ENCODE measurements around the gene RHOV. TPM values are rescaled to one million over a fixed set of nuclear protein-coding genes. Genes with fewer than 3 reads are reported as not detected.

Gene RHOV
- total RNA-seq, 1 donor: not detected

DNA sequence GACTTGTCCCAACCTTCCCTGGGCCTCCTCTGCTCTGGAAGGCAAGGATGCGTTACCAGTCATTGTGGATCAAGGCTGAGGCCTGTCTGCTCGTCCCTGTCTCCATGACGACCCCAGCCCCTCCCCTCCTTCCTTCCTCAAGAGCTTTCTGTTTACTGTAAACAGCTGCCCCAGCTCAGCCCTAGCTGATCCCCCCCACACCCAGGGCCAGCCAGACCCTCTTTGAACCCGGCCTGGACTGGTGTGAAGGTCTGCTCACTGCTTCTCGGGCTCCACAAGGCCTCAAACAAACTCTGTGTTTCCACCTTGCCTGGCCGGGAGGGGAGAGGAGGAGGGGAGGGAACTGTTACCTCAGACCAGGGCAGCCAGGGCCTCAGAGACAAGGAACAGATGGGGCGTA lies 37.1 kb upstream of the RHOV start:
- TF ChIP-seq, protein P1, sequence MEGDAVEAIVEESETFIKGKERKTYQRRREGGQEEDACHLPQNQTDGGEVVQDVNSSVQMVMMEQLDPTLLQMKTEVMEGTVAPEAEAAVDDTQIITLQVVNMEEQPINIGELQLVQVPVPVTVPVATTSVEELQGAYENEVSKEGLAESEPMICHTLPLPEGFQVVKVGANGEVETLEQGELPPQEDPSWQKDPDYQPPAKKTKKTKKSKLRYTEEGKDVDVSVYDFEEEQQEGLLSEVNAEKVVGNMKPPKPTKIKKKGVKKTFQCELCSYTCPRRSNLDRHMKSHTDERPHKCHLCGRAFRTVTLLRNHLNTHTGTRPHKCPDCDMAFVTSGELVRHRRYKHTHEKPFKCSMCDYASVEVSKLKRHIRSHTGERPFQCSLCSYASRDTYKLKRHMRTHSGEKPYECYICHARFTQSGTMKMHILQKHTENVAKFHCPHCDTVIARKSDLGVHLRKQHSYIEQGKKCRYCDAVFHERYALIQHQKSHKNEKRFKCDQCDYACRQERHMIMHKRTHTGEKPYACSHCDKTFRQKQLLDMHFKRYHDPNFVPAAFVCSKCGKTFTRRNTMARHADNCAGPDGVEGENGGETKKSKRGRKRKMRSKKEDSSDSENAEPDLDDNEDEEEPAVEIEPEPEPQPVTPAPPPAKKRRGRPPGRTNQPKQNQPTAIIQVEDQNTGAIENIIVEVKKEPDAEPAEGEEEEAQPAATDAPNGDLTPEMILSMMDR (IDR thresholded peaks at IDR 0.05; ENCODE audit: insufficient read depth, low read length): no peak
- DNase-seq (ENCODE audit: low read depth): no peak
- no peak overlapping the region for H3K4me3 ChIP-seq (ENCODE audit: low read depth, low read length)

DNA sequence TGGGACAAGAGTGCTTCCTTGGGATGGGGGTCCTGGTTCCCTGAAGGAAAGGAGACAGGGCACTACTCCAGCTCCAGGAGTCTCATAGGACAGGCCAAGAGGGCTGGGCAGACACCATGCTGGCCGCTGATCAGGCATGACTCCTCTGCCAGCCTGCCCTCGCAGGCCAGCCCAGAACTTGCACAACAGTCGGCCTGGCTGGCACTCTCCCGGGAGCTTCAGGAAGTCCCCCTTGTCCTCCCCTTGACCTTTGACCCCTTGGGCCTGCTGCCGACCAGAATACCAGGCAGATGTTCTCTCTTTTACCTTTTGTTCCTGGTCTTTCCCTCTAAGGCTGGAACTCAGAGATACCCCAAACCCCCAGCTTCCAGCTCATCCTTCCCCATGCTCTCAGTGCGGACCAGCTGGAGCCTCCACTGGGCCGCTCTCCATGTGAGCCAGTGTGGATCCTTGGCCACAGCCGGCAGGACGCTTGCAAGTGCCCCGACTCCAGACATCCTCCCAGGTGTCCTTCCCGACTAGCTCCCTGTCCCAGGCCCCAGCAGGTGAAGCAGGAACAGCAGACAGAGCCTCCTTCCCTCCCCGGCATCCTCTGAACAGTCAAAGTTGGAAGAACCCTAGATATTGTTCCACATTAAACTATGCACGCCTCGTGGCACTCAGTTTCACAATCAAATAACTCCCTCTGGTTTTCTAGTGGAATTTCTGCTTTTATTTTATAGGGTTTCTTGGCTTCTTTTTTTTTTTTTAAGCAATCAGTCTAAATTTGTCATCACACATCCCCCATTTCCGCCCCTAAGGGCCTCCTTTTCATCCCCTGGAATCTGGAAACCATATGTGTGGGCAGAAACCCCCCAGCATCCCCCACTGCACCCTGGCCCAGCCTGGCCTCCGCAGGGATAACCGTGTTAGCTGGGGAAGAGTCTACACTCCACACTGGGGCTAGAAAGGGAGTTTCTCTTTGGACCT lies 35.9 kb upstream of the RHOV start:
- DNase-seq (ENCODE audit: low read depth): peak; percentile 27
- TF ChIP-seq, protein P1 (IDR thresholded peaks at IDR 0.05; ENCODE audit: insufficient read depth, low read length): no peak
- H3K4me3 ChIP-seq (ENCODE audit: low read depth, low read length): no peak overlapping the region

DNA sequence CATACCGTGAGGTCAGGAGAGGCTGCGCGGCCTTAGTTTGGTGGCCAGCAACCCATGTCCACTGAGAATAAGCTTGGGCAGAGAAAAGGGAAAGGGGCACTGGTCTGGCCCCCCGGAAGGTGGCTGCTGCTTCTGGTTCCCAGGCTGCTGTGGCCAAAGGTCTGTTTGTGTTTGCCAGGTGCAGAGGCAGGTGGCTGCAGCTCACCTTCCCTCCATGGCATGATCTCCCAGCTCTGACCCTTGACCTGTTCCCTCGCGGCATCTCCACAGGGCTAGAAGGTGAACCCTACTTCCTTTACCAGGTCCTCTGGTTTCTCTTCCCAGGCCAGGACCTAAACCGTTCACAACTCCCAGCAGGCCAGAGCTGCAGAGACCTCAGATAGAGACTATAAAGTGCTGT lies 34.1 kb upstream of the RHOV start:
- H3K4me3 ChIP-seq (ENCODE audit: low read depth, low read length): no peak overlapping the region
- TF ChIP-seq, protein P1 (IDR thresholded peaks at IDR 0.05; ENCODE audit: insufficient read depth, low read length): no peak
- DNase-seq (ENCODE audit: low read depth): no peak

DNA sequence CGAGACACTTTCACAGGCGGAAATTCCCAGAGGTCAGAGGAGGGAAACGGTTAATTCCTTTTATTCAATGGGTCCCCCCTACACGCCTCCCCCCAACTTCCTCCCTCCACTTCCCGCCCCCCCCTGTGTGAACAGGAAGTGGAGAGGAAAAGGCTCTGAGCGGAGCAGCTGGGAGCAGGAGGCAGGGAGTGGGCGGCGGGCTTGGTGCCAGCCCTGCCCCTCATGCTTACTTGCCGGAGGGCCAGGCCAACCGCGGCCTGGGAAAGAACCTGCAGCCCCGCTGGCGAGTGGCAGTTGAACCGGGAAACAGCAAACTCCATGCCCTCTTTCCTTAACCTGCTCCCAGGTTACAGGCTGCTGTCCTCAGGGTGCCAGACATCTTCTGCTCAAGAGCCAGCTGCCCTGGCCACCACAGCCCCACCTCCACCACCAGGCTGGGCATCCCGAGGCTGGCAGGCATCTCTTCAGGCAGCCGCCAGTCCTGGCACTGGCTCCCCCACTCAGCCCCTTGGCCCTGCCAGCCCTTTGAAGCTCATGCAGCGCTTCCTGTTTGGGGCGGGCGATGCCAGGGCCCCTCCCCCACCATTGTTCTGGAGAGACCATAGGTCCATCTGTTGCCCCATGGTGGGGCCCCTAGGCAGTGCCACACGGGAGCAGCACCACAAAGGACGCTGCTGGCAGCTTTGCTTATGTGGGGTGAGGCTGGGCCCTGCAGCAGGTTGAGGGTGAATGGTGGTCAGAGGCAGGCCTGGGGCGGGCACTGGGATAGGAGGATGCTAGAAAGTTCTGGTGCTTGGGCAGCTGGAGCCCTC lies 33.2 kb upstream of the RHOV start:
- peak overlapping the region; percentile 55 for H3K4me3 ChIP-seq (ENCODE audit: low read depth, low read length)
- TF ChIP-seq, protein P1 (IDR thresholded peaks at IDR 0.05; ENCODE audit: insufficient read depth, low read length): no peak
- no peak for DNase-seq (ENCODE audit: low read depth)

DNA sequence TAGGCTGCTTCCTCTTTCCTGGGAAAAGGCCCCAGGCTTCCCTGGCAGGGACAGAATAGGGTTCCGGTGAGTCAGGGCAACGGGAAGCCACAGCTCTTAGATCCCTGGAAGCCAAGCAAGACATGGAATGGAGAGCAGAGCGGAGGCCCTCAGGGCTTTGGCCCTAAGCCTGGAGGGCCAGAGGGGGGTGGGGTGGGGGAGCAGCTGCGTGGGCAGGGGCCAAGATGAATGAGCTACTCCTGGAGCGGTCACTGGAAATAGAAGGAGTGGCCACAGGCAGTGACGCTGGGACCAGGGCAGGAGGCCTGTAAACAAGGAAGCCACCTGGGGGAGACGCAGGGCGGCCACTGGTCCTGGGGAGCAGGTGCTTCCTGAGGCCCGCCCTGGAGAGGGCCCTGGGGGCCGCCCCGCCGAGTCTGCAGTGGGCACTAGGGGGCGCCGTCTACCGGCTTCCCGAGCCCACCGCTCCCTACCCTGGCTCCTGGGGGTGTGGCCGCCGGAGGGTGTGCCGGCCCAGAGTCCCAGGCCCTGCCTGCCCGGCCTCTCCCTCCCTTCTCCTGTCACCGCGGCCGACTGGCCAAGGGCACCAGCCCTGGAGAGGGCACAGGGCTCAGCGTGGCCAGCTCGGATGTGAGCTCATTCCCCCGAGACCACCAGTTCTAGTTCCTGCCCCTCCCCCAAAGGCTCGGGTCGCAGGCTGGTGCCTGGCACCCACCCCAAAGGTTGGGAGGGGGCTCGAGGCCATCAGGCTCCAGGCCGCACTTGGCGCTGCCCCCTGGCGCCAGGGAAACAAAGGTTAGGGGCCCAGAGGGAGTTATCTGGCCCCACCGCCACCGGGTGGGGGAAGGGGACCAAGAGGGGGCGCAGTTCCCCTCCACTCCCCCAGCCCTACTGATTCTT lies 32.3 kb upstream of the RHOV start:
- peak; percentile 98 for DNase-seq (ENCODE audit: low read depth)
- TF ChIP-seq, protein P1 (IDR thresholded peaks at IDR 0.05; ENCODE audit: insufficient read depth, low read length): peak; percentile 73

More for the DNA sequence above, 32.3 kb upstream of the RHOV start:
- H3K4me3 ChIP-seq (ENCODE audit: low read depth, low read length): peak overlapping the region; percentile 55

Data from fibroblast of the aortic adventitia (primary cell).